Activated CD8-positive, alpha-beta T cell treated with anti-CD3 and anti-CD28 coated beads for 36 hours (primary cell): ENCODE results near the gene TNS3. TPM values are rescaled to one million over a fixed set of nuclear protein-coding genes. Genes with fewer than 3 reads are reported as not detected.

Experiments used
- ATAC-seq: fragments of 200-7000 bp; cut with Tn5 transposase; one replicate; pipeline ENCODE4 v1.10.0; 2021; ENCODE audit warnings: mild to moderate bottlenecking, moderate library complexity
- CTCF ChIA-PET: fragments of 350-600 bp; sonication (Branson Sonifier 250); formaldehyde crosslinking; loops from one replicate; lab custom pipeline; 2021; ENCODE audit warnings: antibody characterized with exemption; lab: Charles Lee
- POLR2A ChIA-PET: fragments of 350-600 bp; sonication (Branson Sonifier 250); formaldehyde crosslinking; loops from one replicate; lab custom pipeline; 2021; ENCODE audit warnings: antibody characterized with exemption; lab: Charles Lee
- DNase-seq: peaks from one replicate; pipeline ENCODE4 v3.0.0-alpha.2; 2020
- H3K27ac Mint-ChIP-seq: one replicate; pipeline ENCODE4 v1.8.0; 2021; ENCODE audit warnings: mild to moderate bottlenecking, mixed read lengths
- H3K27me3 Mint-ChIP-seq: one replicate; pipeline ENCODE4 v1.8.0; 2021; ENCODE audit warnings: mixed read lengths
- H3K36me3 Mint-ChIP-seq: one replicate; pipeline ENCODE4 v1.8.0; 2021; ENCODE audit warnings: low read depth, mixed read lengths
- H3K4me1 Mint-ChIP-seq: one replicate; pipeline ENCODE4 v1.8.0; 2021; ENCODE audit warnings: low read depth, mixed read lengths
- H3K4me3 Mint-ChIP-seq: one replicate; pipeline ENCODE4 v1.8.0; 2021; ENCODE audit warnings: mild to moderate bottlenecking, moderate library complexity, mixed read lengths
- H3K9me3 Mint-ChIP-seq: one replicate; pipeline ENCODE4 v1.8.0; 2021; ENCODE audit warnings: mixed read lengths
- intact Hi-C: fragments of 100-400 bp; cut with micrococcal nuclease; formaldehyde crosslinking; loops from one replicate; pipeline ENCODE4 v1.10.0; 2022
- total RNA-seq, 2 experiments: library from RNA; stranded (reverse); gene quantifications; one replicate each; pipeline ENCODE4 v1.2.3, GENCODE V29; 2021
- TF ChIP-seq, protein P1 (sequence below): fragments of 200-600 bp; IDR thresholded peaks from one replicate; pipeline ENCODE4 v1.8.0; 2022; ENCODE audit warnings: antibody characterized with exemption, mild to moderate bottlenecking

The TNS3 gene
- total RNA-seq, 2 experiments from 2014 or later: 0.04 to 0.16 TPM

DNA sequence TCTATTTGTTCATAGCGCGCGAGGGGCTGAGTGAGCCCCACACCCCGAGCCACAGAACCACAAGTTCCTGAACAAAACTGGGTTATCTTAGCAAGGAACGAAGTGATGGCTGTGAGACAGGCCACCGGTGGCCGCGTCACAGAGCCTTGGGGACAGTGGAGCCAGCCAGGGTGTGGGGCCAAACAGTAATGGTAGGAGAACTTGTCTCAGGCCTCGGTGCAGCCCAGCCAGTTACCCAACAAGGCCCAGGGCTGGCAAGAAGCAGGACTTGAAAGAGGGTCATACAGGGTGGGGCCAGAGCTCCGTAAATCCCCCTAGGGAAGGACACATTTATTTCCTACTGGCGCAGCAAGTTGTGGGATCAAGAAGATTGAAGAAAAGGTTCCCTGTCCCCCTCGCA lies 39.4 kb upstream of the TNS3 start:
- ATAC-seq (no peak), DNase-seq (no peak)
- Mint-ChIP-seq H3K27me3 (no peaks in the 10 kb centered on the region), H3K4me3 (no peak overlapping the region), H3K4me1 (no peaks in the 10 kb centered on the region), H3K27ac (no peak overlapping the region), H3K36me3 (no peaks in the 10 kb centered on the region), H3K9me3 (no peaks in the 10 kb centered on the region)
- TF ChIP-seq, protein P1, sequence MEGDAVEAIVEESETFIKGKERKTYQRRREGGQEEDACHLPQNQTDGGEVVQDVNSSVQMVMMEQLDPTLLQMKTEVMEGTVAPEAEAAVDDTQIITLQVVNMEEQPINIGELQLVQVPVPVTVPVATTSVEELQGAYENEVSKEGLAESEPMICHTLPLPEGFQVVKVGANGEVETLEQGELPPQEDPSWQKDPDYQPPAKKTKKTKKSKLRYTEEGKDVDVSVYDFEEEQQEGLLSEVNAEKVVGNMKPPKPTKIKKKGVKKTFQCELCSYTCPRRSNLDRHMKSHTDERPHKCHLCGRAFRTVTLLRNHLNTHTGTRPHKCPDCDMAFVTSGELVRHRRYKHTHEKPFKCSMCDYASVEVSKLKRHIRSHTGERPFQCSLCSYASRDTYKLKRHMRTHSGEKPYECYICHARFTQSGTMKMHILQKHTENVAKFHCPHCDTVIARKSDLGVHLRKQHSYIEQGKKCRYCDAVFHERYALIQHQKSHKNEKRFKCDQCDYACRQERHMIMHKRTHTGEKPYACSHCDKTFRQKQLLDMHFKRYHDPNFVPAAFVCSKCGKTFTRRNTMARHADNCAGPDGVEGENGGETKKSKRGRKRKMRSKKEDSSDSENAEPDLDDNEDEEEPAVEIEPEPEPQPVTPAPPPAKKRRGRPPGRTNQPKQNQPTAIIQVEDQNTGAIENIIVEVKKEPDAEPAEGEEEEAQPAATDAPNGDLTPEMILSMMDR: no peak
- ChIA-PET CTCF (no interaction called here), POLR2A (no interaction called here)
- intact Hi-C loops: no loop called here

DNA sequence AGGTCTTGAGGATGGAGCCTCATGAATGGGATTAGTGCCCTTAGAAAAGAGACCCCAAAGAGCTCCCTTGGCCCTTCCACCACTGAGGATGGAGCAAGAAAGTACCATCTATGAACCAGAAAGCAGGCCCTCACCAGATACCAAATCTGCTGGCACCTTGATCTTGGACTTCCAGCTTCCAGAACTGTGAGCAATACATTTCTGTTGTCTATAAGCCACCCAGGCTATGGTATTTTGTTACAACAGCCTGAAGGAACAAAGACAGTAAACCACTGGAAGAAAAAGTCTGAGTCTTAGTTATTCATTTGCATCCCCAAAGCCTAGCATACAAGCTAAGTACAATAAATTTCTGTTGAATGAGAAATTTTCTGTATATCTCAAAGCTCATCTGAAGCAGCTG lies 37.9 kb upstream of the TNS3 start:
- Mint-ChIP-seq H3K9me3 (no peaks in the 10 kb centered on the region), H3K36me3 (no peaks in the 10 kb centered on the region), H3K27me3 (no peaks in the 10 kb centered on the region), H3K4me3 (no peak overlapping the region), H3K27ac (no peak overlapping the region), H3K4me1 (no peaks in the 10 kb centered on the region)
- no peak for ATAC-seq
- intact Hi-C loops: no loop called here
- TF ChIP-seq, protein P1: no peak
- no peak for DNase-seq
- POLR2A ChIA-PET: no interaction called here
- CTCF ChIA-PET: no interaction called here

DNA sequence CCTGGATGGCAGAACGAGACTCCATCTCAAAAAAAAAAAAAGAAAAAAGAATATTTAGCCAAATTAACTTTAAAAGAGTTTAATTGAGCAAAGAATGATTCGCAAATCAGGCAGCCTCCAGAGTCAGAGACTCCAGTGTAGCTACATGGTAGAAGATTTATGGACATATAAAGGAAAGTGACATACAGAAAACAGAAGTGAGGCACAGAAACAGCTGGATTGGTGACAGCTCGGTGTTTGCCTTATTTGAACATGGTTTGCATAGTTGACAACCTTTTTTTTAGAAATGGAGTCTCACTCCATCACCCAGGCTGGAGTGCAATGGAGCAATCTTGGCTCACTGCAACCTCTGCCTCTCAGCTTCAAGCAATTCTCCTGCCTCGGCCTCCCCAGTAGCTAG lies 35.2 kb upstream of the TNS3 start:
- intact Hi-C loops: no loop called here
- TF ChIP-seq, protein P1: no peak
- no peaks in the 10 kb centered on the region for H3K4me1 Mint-ChIP-seq
- POLR2A ChIA-PET: no interaction called here
- DNase-seq: no peak
- CTCF ChIA-PET: no interaction called here
- H3K9me3 Mint-ChIP-seq: no peaks in the 10 kb centered on the region
- no peak overlapping the region for H3K4me3 Mint-ChIP-seq
- H3K27ac Mint-ChIP-seq: no peak overlapping the region
- no peak for ATAC-seq
- H3K27me3 Mint-ChIP-seq: no peaks in the 10 kb centered on the region
- no peaks in the 10 kb centered on the region for H3K36me3 Mint-ChIP-seq

DNA sequence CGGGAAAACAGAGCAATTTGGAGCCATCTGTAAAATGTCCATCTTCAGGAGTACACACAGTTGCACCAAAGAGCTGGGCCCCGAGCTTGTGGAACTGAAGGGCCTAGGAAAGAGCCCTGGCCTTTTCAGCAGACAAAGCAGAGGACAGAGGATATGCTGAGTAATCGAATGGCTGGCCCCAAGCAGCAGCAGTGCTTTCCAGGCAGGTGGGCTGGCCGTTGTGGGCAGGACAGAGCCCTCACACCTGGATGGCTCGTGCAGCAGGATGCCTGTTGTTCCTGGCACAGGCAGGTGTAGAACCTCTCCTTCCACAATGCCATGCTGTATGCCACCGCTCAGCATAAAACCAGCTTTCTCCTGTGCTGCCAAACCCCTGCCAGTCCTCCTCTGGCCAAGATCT lies 32.5 kb upstream of the TNS3 start:
- Mint-ChIP-seq H3K27ac (no peak overlapping the region), H3K27me3 (no peaks in the 10 kb centered on the region), H3K36me3 (no peaks in the 10 kb centered on the region), H3K4me3 (no peak overlapping the region), H3K4me1 (no peaks in the 10 kb centered on the region), H3K9me3 (no peaks in the 10 kb centered on the region)
- ChIA-PET CTCF (no interaction called here), POLR2A (no interaction called here)
- ATAC-seq: no peak
- TF ChIP-seq, protein P1: no peak
- intact Hi-C loops: no loop called here
- DNase-seq: no peak

DNA sequence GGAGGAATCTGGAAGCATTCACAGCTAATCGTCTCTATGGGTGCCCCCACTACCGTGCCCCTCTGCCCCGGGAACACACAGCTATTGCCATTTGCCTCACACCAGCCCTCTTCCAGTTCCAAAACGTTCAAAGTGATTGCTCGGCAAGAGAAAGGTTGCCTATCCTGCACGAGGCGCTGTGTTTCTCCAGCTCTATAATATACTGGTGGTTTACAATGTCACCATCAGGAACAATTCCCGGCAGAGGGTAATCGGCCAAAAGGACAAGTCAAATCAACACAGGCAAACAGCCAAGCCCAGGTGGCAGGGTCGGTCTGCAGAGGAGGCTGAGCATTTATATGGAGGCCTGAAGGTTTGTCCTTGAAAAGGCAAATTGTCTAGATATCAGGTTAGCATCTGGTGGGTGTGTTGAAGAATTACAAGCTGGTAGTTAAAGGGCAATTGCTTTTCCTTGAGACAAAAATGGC lies 29.2 kb upstream of the TNS3 start:
- H3K9me3 Mint-ChIP-seq: no peaks in the 10 kb centered on the region
- CTCF ChIA-PET: interaction anchor here (1.5 kb wide), 1 partner anchor 345 kb away, joined by 3 read pairs; no protein-coding TSS in a partner anchor

More for the DNA sequence above, 29.2 kb upstream of the TNS3 start:
- ATAC-seq: no peak
- no peaks in the 10 kb centered on the region for H3K36me3 Mint-ChIP-seq
- DNase-seq: no peak
- H3K27ac Mint-ChIP-seq: no peak overlapping the region
- intact Hi-C loops: no loop called here
- TF ChIP-seq, protein P1: no peak
- H3K4me1 Mint-ChIP-seq: no peaks in the 10 kb centered on the region
- H3K27me3 Mint-ChIP-seq: no peaks in the 10 kb centered on the region
- H3K4me3 Mint-ChIP-seq: no peak overlapping the region
- POLR2A ChIA-PET: no interaction called here
